WTC11 (cell line): ENCODE results near the gene BMP8B.
"Not testable (repeated sequence)": the region's sequence is repeated elsewhere in the genome, so short reads cannot be mapped to it uniquely, and the experiment has no call there.

ENCODE experiments used
- CREB1 ChIP-seq: sonication (generic); formaldehyde crosslinking; IDR thresholded peaks from 2 replicates; pipeline ENCODE4 v1.8.0; 2023; ENCODE audit warnings: mild to moderate bottlenecking, missing genetic modification reagents
- CTCF ChIP-seq: fragments of 200-600 bp; IDR thresholded peaks from 2 replicates; pipeline ENCODE4 v1.8.0; 2022; ENCODE audit warnings: antibody characterized with exemption
- E2F5 ChIP-seq: sonication (generic); formaldehyde crosslinking; IDR thresholded peaks from 2 replicates; pipeline ENCODE4 v1.8.1; 2022; ENCODE audit warnings: mild to moderate bottlenecking, moderate library complexity, missing genetic modification reagents
- MAX ChIP-seq: sonication (generic); formaldehyde crosslinking; IDR thresholded peaks from 2 replicates; pipeline ENCODE4 v1.8.0; 2022; ENCODE audit warnings: mild to moderate bottlenecking, missing genetic modification reagents

- not testable (repeated sequence) for TF ChIP-seq CREB1 (CRISPR knock-in tag); CTCF; E2F5 (CRISPR knock-in tag); MAX
These were observed 12.8 kb downstream of the BMP8B start for GRCh38 chr1:39775676-39776399.
